Neural cell (in vitro differentiated cells): ENCODE results near the gene SLC2A4. TPM values are rescaled to one million over a fixed set of nuclear protein-coding genes. Genes with fewer than 3 reads are reported as not detected.

Source experiments
- H2AFZ ChIP-seq: fragments of 200-600, 300-800 bp; sonication (generic), shearing (Covaris generic); 2 replicates; pipeline ENCODE4 v1.6.0; 2014; ENCODE audit warnings: low read depth, mild to moderate bottlenecking, antibody characterized with exemption, low read length, moderate library complexity
- H3F3A ChIP-seq: fragments of 200-600 bp; shearing (Covaris generic); 2 replicates; pipeline ENCODE4 v1.6.1; 2016; ENCODE audit warnings: mild to moderate bottlenecking, moderate library complexity, mixed read lengths, antibody characterized with exemption, low read length; ENCODE audit not compliant: insufficient read depth, poor library complexity, severe bottlenecking
- H3K27ac ChIP-seq: fragments of 200-600, 300-800 bp; sonication (generic), shearing (Covaris generic); 2 replicates; pipeline ENCODE4 v1.5.1; 2014; ENCODE audit warnings: mild to moderate bottlenecking, low read length, moderate library complexity
- H3K27me3 ChIP-seq: fragments of 300-800, 200-600 bp; sonication (generic), shearing (Covaris generic); 2 replicates; pipeline ENCODE4 v1.6.0; 2014; ENCODE audit warnings: mild to moderate bottlenecking, low read depth, low read length, moderate library complexity; ENCODE audit not compliant: insufficient read depth
- H3K36me3 ChIP-seq: fragments of 300-800, 200-600 bp; sonication (generic), shearing (Covaris generic); 2 replicates; pipeline ENCODE4 v1.5.1; 2014; ENCODE audit warnings: mild to moderate bottlenecking, antibody characterized with exemption, low read length, moderate library complexity; ENCODE audit not compliant: insufficient read depth
- H3K4me2 ChIP-seq: fragments of 300-800, 200-600 bp; sonication (generic), shearing (Covaris generic); 2 replicates; pipeline ENCODE4 v1.6.0; 2014; ENCODE audit warnings: mild to moderate bottlenecking, low read length
- H3K4me3 ChIP-seq: fragments of 300-800, 200-600 bp; sonication (generic), shearing (Covaris generic); 2 replicates; pipeline ENCODE4 v1.5.1; 2014; ENCODE audit warnings: mild to moderate bottlenecking, low read length, moderate library complexity
- H3K79me2 ChIP-seq: fragments of 200-600 bp; shearing (Covaris generic); replicated peaks from 2 replicates; pipeline ENCODE4 v1.6.0; 2014; ENCODE audit warnings: mild to moderate bottlenecking, low read length, moderate library complexity; ENCODE audit not compliant: insufficient read depth
- H3K9ac ChIP-seq: fragments of 300-800, 200-600 bp; sonication (generic), shearing (Covaris generic); 2 replicates; pipeline ENCODE4 v1.6.1; 2016; ENCODE audit warnings: mild to moderate bottlenecking, low read length, mixed read lengths
- H3K9me2 ChIP-seq: fragments of 200-600 bp; shearing (Covaris generic); 2 replicates; pipeline ENCODE4 v1.6.1; 2016; ENCODE audit warnings: mild to moderate bottlenecking, low read length, mixed read lengths; ENCODE audit not compliant: insufficient read depth
- H3K9me3 ChIP-seq: fragments of 200-600, 300-800 bp; sonication (generic), shearing (Covaris generic); 2 replicates; pipeline ENCODE4 v1.6.1; 2016; ENCODE audit warnings: mild to moderate bottlenecking, mixed run types, low read length, moderate library complexity, mixed read lengths
- H4K20me1 ChIP-seq: fragments of 200-600 bp; shearing (Covaris generic); 2 replicates; pipeline ENCODE4 v1.6.1; 2016; ENCODE audit warnings: mild to moderate bottlenecking, mixed run types; ENCODE audit not compliant: insufficient read depth
- EZH2 ChIP-seq: fragments of 200-600, 300-800 bp; shearing (Covaris generic), sonication (generic); IDR thresholded peaks from 2 replicates; pipeline ENCODE4 v1.6.1; 2014; ENCODE audit warnings: antibody characterized with exemption, low read length, borderline replicate concordance, mild to moderate bottlenecking; ENCODE audit not compliant: insufficient read depth, poor library complexity, severe bottlenecking
- POLR2AphosphoS5 ChIP-seq: IDR thresholded peaks from 2 replicates; pipeline ENCODE4 v1.6.1; 2012
- TAF1 ChIP-seq: IDR thresholded peaks from 2 replicates; pipeline ENCODE4 v1.6.1; 2012; ENCODE audit warnings: low read depth
- polyA plus RNA-seq: library from polyadenylated mRNA; depleted of rRNA; stranded (reverse); fragments of >200 nt; gene quantifications from 2 replicates; pipeline ENCODE4 v1.2.3, GENCODE V29; 2014
- TF ChIP-seq, protein P1 (sequence below): IDR thresholded peaks from 2 replicates; pipeline ENCODE4 v1.6.1; 2012; ENCODE audit warnings: borderline replicate concordance
- TF ChIP-seq, protein P2 (sequence below): fragments of 450-650 bp; IDR thresholded peaks from 2 replicates; pipeline ENCODE4 v1.5.1; 2014; ENCODE audit warnings: antibody characterized with exemption, mild to moderate bottlenecking, moderate library complexity; ENCODE audit not compliant: poor library complexity, severe bottlenecking

Gene SLC2A4
- polyA plus RNA-seq, 1 donor from 2014 or later, result not detected

- no peaks in the 10 kb centered on the region for H3F3A ChIP-seq
- H3K9me3 ChIP-seq, result no peaks in the 10 kb centered on the region
- no peaks in the 10 kb centered on the region for H3K36me3 ChIP-seq
- peaks cover 31% of the 10 kb centered on the region for H3K27me3 ChIP-seq
- no peaks in the 10 kb centered on the region for H3K9me2 ChIP-seq
- H3K4me3 ChIP-seq, result peak overlapping the region; percentile 60
- H3K9ac ChIP-seq, result no peak overlapping the region
- H3K4me2 ChIP-seq, result no peak overlapping the region
- H3K27ac ChIP-seq, result no peak overlapping the region
- H4K20me1 ChIP-seq, result no peaks in the 10 kb centered on the region
- no peaks in the 10 kb centered on the region for H3K79me2 ChIP-seq
- H2AFZ ChIP-seq, result no peak overlapping the region
- TF ChIP-seq EZH2 (peak; percentile 27), POLR2AphosphoS5 (no peak), TAF1 (no peak)
- TF ChIP-seq, protein P1, sequence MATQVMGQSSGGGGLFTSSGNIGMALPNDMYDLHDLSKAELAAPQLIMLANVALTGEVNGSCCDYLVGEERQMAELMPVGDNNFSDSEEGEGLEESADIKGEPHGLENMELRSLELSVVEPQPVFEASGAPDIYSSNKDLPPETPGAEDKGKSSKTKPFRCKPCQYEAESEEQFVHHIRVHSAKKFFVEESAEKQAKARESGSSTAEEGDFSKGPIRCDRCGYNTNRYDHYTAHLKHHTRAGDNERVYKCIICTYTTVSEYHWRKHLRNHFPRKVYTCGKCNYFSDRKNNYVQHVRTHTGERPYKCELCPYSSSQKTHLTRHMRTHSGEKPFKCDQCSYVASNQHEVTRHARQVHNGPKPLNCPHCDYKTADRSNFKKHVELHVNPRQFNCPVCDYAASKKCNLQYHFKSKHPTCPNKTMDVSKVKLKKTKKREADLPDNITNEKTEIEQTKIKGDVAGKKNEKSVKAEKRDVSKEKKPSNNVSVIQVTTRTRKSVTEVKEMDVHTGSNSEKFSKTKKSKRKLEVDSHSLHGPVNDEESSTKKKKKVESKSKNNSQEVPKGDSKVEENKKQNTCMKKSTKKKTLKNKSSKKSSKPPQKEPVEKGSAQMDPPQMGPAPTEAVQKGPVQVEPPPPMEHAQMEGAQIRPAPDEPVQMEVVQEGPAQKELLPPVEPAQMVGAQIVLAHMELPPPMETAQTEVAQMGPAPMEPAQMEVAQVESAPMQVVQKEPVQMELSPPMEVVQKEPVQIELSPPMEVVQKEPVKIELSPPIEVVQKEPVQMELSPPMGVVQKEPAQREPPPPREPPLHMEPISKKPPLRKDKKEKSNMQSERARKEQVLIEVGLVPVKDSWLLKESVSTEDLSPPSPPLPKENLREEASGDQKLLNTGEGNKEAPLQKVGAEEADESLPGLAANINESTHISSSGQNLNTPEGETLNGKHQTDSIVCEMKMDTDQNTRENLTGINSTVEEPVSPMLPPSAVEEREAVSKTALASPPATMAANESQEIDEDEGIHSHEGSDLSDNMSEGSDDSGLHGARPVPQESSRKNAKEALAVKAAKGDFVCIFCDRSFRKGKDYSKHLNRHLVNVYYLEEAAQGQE, result no peak
These were observed 634 bp downstream of the SLC2A4 start for GRCh38 chr17:7281953-7282751.

- H3K4me2 ChIP-seq, result no peak overlapping the region
- H3K27ac ChIP-seq, result no peak overlapping the region
- H3K27me3 ChIP-seq, result peaks cover 31% of the 10 kb centered on the region
- no peaks in the 10 kb centered on the region for H3K79me2 ChIP-seq
- H3K9me3 ChIP-seq, result no peaks in the 10 kb centered on the region
- TF ChIP-seq, protein P2, sequence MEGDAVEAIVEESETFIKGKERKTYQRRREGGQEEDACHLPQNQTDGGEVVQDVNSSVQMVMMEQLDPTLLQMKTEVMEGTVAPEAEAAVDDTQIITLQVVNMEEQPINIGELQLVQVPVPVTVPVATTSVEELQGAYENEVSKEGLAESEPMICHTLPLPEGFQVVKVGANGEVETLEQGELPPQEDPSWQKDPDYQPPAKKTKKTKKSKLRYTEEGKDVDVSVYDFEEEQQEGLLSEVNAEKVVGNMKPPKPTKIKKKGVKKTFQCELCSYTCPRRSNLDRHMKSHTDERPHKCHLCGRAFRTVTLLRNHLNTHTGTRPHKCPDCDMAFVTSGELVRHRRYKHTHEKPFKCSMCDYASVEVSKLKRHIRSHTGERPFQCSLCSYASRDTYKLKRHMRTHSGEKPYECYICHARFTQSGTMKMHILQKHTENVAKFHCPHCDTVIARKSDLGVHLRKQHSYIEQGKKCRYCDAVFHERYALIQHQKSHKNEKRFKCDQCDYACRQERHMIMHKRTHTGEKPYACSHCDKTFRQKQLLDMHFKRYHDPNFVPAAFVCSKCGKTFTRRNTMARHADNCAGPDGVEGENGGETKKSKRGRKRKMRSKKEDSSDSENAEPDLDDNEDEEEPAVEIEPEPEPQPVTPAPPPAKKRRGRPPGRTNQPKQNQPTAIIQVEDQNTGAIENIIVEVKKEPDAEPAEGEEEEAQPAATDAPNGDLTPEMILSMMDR, result no peak
- TF ChIP-seq POLR2AphosphoS5 (no peak), TAF1 (no peak)
- TF ChIP-seq, protein P1, result no peak
- H3K9ac ChIP-seq, result no peak overlapping the region
- H2AFZ ChIP-seq, result no peak overlapping the region
- H3K36me3 ChIP-seq, result no peaks in the 10 kb centered on the region
- no peaks in the 10 kb centered on the region for H3K9me2 ChIP-seq
- no peaks in the 10 kb centered on the region for H3F3A ChIP-seq
- no peaks in the 10 kb centered on the region for H4K20me1 ChIP-seq
- no peak overlapping the region for H3K4me3 ChIP-seq
These were observed 1.3 kb downstream of the SLC2A4 start for GRCh38 chr17:7282752-7283321.
